Measurements from ENCODE around the gene ZNF621. TPM values are rescaled to one million over a fixed set of nuclear protein-coding genes. Genes with fewer than 3 reads are reported as not detected.

Gene ZNF621
- polyA plus RNA-seq, result 10 to 100 TPM in 1 of 4 donors, 1 to 10 TPM in 3; 5.4 to 18.9 (median 9.4) TPM
- long read RNA-seq, donor 1, result 0 reads
- long read RNA-seq, donor 2, full-length matches to known transcripts, result 1 of 1 reads
- long read RNA-seq, donor 2, partial matches to known transcripts, result 0 of 1 reads
- long read RNA-seq, donor 2, other reads (novel, unspliced or antisense), result 0 of 1 reads
- long read RNA-seq, donor 3, full-length matches to known transcripts, result 5 of 10 reads
- long read RNA-seq, donor 3, partial matches to known transcripts, result 5 of 10 reads
- long read RNA-seq, donor 3, other reads (novel, unspliced or antisense), result 0 of 10 reads
- long read RNA-seq, donor 4, result 0 reads
- long read RNA-seq, donor 5, full-length matches to known transcripts, result 2 of 2 reads
- long read RNA-seq, donor 5, partial matches to known transcripts, result 0 of 2 reads
- long read RNA-seq, donor 5, other reads (novel, unspliced or antisense), result 0 of 2 reads
- long read RNA-seq, donor 6, full-length matches to known transcripts, result 2 of 2 reads
- long read RNA-seq, donor 6, partial matches to known transcripts, result 0 of 2 reads
- long read RNA-seq, donor 6, other reads (novel, unspliced or antisense), result 0 of 2 reads
- long read RNA-seq, donor 7, result 0 reads
- long read RNA-seq, donor 8, result 0 reads
- long read RNA-seq, donor 9, result 0 reads
- long read RNA-seq, donor 10, full-length matches to known transcripts, result 3 of 18 reads
- long read RNA-seq, donor 10, partial matches to known transcripts, result 15 of 18 reads
- long read RNA-seq, donor 10, other reads (novel, unspliced or antisense), result 0 of 18 reads

- Histone ChIP-seq H3K27me3 (ENCODE audit: control insufficient read depth in 3 of 3, insufficient read depth in 3 of 3, low read length in 3 of 3) (no peaks in the 10 kb centered on the region), H3K4me3 (ENCODE audit: low read depth in 1 of 3, low read length in 3 of 3) (peak within 1 kb of the TSS; percentile 88 to 98 (median 94)), H3K36me3 (ENCODE audit: control insufficient read depth in 3 of 3, insufficient read depth in 2 of 3, low read depth in 1 of 3, low read length in 3 of 3) (peaks cover 0 to 16% (median 1%) of the 10 kb centered on the region in 3 donors), H3K9me3 (ENCODE audit: control insufficient read depth in 2 of 2, insufficient read depth in 1 of 2, low read depth in 1 of 2, low read length in 1 of 2) (no peaks in the 10 kb centered on the region), H3K27ac (ENCODE audit: low read depth in 1 of 3, low read length in 2 of 3) (peak within 1 kb of the TSS; percentile 93 to 99 (median 93)), H3K4me1 (ENCODE audit: control insufficient read depth in 3 of 3, insufficient read depth in 2 of 3, low read depth in 1 of 3, low read length in 2 of 3) (peaks cover 0 to 1% (median 0%) of the 10 kb centered on the region in 3 donors)
- WGBS, 3 donors, result 1 to 2% (median 1%) methylated on average over 47 to 59 of the region's 59 CpGs
- FAIRE-seq (no peak), DNase-seq (peak; percentile 89 to 96)
Observed at GRCh38 chr3:40524568-40525285, at the start of gene ZNF621. TSS of gene ZNF621 (plus strand) at chr3:40524960. CDS start at chr3:40525841, 881 bp downstream.

- WGBS, 3 donors, result 3 to 9% (median 5%) methylated on average over 48 of the region's 48 CpGs
- Histone ChIP-seq H3K9me3 (ENCODE audit: control insufficient read depth in 2 of 2, insufficient read depth in 1 of 2, low read depth in 1 of 2, low read length in 1 of 2) (no peaks in the 10 kb centered on the region), H3K36me3 (ENCODE audit: control insufficient read depth in 3 of 3, insufficient read depth in 2 of 3, low read depth in 1 of 3, low read length in 3 of 3) (peaks cover 0 to 5% (median 0%) of the 10 kb centered on the region in 3 donors), H3K4me3 (ENCODE audit: low read depth in 1 of 3, low read length in 3 of 3) (peak within 1 kb of the TSS; percentile 76 to 96 (median 94)), H3K27me3 (ENCODE audit: control insufficient read depth in 3 of 3, insufficient read depth in 3 of 3, low read length in 3 of 3) (no peaks in the 10 kb centered on the region), H3K4me1 (ENCODE audit: control insufficient read depth in 3 of 3, insufficient read depth in 2 of 3, low read depth in 1 of 3, low read length in 2 of 3) (peaks cover 0 to 8% (median 2%) of the 10 kb centered on the region in 3 donors), H3K27ac (ENCODE audit: low read depth in 1 of 3, low read length in 2 of 3) (peak within 1 kb of the TSS; percentile 59 to 87 (median 63))
- DNase-seq, result peak; percentile 81 to 90
- no peak for FAIRE-seq
Observed at GRCh38 chr3:40476478-40477470, 48.0 kb upstream of the ZNF621 start, which contains the start of gene ZNF619. TSS of gene ZNF619 (plus strand) at chr3:40477122. CDS start at chr3:40477980, 858 bp downstream.

GRCh38 chr3:40477666-40478065 is 47.1 kb upstream of the ZNF621 start:
- no peak overlapping the region for H3K27ac ChIP-seq (ENCODE audit: low read depth in 1 of 3, low read length in 2 of 3)

GRCh38 chr3:40487172-40487571 is 37.6 kb upstream of the ZNF621 start:
- FAIRE-seq (no peak), DNase-seq (no peak)
- H3K9me3 ChIP-seq (ENCODE audit: control insufficient read depth in 2 of 2, insufficient read depth in 1 of 2, low read depth in 1 of 2, low read length in 1 of 2), result peaks cover 2 to 23% of the 10 kb centered on the region in 2 donors
- WGBS, 3 donors, result 96 to 99% (median 97%) methylated on average over 3 of the region's 3 CpGs
- H3K27ac ChIP-seq (ENCODE audit: low read depth in 1 of 3, low read length in 2 of 3), result no peak overlapping the region
- H3K36me3 ChIP-seq (ENCODE audit: control insufficient read depth in 3 of 3, insufficient read depth in 2 of 3, low read depth in 1 of 3, low read length in 3 of 3), result peaks cover 7 to 38% (median 12%) of the 10 kb centered on the region in 3 donors
- H3K4me3 ChIP-seq (ENCODE audit: low read depth in 1 of 3, low read length in 3 of 3), result no peak overlapping the region
- H3K27me3 ChIP-seq (ENCODE audit: control insufficient read depth in 3 of 3, insufficient read depth in 3 of 3, low read length in 3 of 3), result no peaks in the 10 kb centered on the region
- no peaks in the 10 kb centered on the region for H3K4me1 ChIP-seq (ENCODE audit: control insufficient read depth in 3 of 3, insufficient read depth in 2 of 3, low read depth in 1 of 3, low read length in 2 of 3)

More at GRCh38 chr3:40477666-40478065, 47.1 kb upstream of the ZNF621 start:
- Histone ChIP-seq H3K9me3 (ENCODE audit: control insufficient read depth in 2 of 2, insufficient read depth in 1 of 2, low read depth in 1 of 2, low read length in 1 of 2) (no peaks in the 10 kb centered on the region), H3K4me1 (ENCODE audit: control insufficient read depth in 3 of 3, insufficient read depth in 2 of 3, low read depth in 1 of 3, low read length in 2 of 3) (peaks cover 0 to 8% (median 2%) of the 10 kb centered on the region in 3 donors), H3K36me3 (ENCODE audit: control insufficient read depth in 3 of 3, insufficient read depth in 2 of 3, low read depth in 1 of 3, low read length in 3 of 3) (peaks cover 0 to 13% (median 2%) of the 10 kb centered on the region in 3 donors), H3K4me3 (ENCODE audit: low read depth in 1 of 3, low read length in 3 of 3) (peak overlapping the region in 2 of 3 donors; percentile 76 to 94), H3K27me3 (ENCODE audit: control insufficient read depth in 3 of 3, insufficient read depth in 3 of 3, low read length in 3 of 3) (no peaks in the 10 kb centered on the region)
- DNase-seq (no peak), FAIRE-seq (no peak)
- WGBS, 3 donors, result 26 to 53% (median 37%) methylated on average over 4 of the region's 4 CpGs

GRCh38 chr3:40490916-40491315 is 33.8 kb upstream of the ZNF621 start:
- Histone ChIP-seq H3K36me3 (ENCODE audit: control insufficient read depth in 3 of 3, insufficient read depth in 2 of 3, low read depth in 1 of 3, low read length in 3 of 3) (peaks cover 3 to 17% (median 9%) of the 10 kb centered on the region in 3 donors), H3K9me3 (ENCODE audit: control insufficient read depth in 2 of 2, insufficient read depth in 1 of 2, low read depth in 1 of 2, low read length in 1 of 2) (peaks cover 2 to 22% of the 10 kb centered on the region in 2 donors), H3K4me3 (ENCODE audit: low read depth in 1 of 3, low read length in 3 of 3) (no peak overlapping the region), H3K4me1 (ENCODE audit: control insufficient read depth in 3 of 3, insufficient read depth in 2 of 3, low read depth in 1 of 3, low read length in 2 of 3) (no peaks in the 10 kb centered on the region), H3K27ac (ENCODE audit: low read depth in 1 of 3, low read length in 2 of 3) (no peak overlapping the region), H3K27me3 (ENCODE audit: control insufficient read depth in 3 of 3, insufficient read depth in 3 of 3, low read length in 3 of 3) (no peaks in the 10 kb centered on the region)
- WGBS, 3 donors, result 88 to 97% (median 96%) methylated on average over 5 of the region's 5 CpGs
- FAIRE-seq, result no peak
- no peak for DNase-seq

GRCh38 chr3:40494698-40495097 is 30.1 kb upstream of the ZNF621 start:
- Histone ChIP-seq H3K27me3 (ENCODE audit: control insufficient read depth in 3 of 3, insufficient read depth in 3 of 3, low read length in 3 of 3) (no peaks in the 10 kb centered on the region), H3K27ac (ENCODE audit: low read depth in 1 of 3, low read length in 2 of 3) (no peak overlapping the region), H3K4me3 (ENCODE audit: low read depth in 1 of 3, low read length in 3 of 3) (no peak overlapping the region), H3K36me3 (ENCODE audit: control insufficient read depth in 3 of 3, insufficient read depth in 2 of 3, low read depth in 1 of 3, low read length in 3 of 3) (no peaks in the 10 kb centered on the region), H3K9me3 (ENCODE audit: control insufficient read depth in 2 of 2, insufficient read depth in 1 of 2, low read depth in 1 of 2, low read length in 1 of 2) (no peaks in the 10 kb centered on the region), H3K4me1 (ENCODE audit: control insufficient read depth in 3 of 3, insufficient read depth in 2 of 3, low read depth in 1 of 3, low read length in 2 of 3) (no peaks in the 10 kb centered on the region)
- no peak for FAIRE-seq
- no peak for DNase-seq
- WGBS, 3 donors, result 62 to 71% (median 70%) methylated on average over 2 of the region's 2 CpGs

- FAIRE-seq, result no peak
Observed at GRCh38 chr3:40497288-40497687, 27.5 kb upstream of the ZNF621 start.

More at GRCh38 chr3:40497288-40497687, 27.5 kb upstream of the ZNF621 start:
- no peak overlapping the region for H3K4me3 ChIP-seq (ENCODE audit: low read depth in 1 of 3, low read length in 3 of 3)
- H3K27ac ChIP-seq (ENCODE audit: low read depth in 1 of 3, low read length in 2 of 3), result no peak overlapping the region
- no peaks in the 10 kb centered on the region for H3K9me3 ChIP-seq (ENCODE audit: control insufficient read depth in 2 of 2, insufficient read depth in 1 of 2, low read depth in 1 of 2, low read length in 1 of 2)
- no peaks in the 10 kb centered on the region for H3K4me1 ChIP-seq (ENCODE audit: control insufficient read depth in 3 of 3, insufficient read depth in 2 of 3, low read depth in 1 of 3, low read length in 2 of 3)
- WGBS, 3 donors, result 94 to 96% (median 95%) methylated on average over 2 of the region's 2 CpGs
- H3K27me3 ChIP-seq (ENCODE audit: control insufficient read depth in 3 of 3, insufficient read depth in 3 of 3, low read length in 3 of 3), result no peaks in the 10 kb centered on the region
- H3K36me3 ChIP-seq (ENCODE audit: control insufficient read depth in 3 of 3, insufficient read depth in 2 of 3, low read depth in 1 of 3, low read length in 3 of 3), result no peaks in the 10 kb centered on the region
- no peak for DNase-seq

Measured in small intestine (tissue), 16 donors.